ENCODE data around the gene DPH3. TPM values are rescaled to one million over a fixed set of nuclear protein-coding genes. Genes with fewer than 3 reads are reported as not detected.

Gene DPH3
- total and polyA plus RNA-seq, 9 of the 15 experiments (the other 6 are each of a cell fraction or from before 2014, with no cell fraction given): 15.9 to 131 (median 38.7) TPM

GRCh38 chr3:16304061-16305010 lies 39.6 kb upstream of the DPH3 start (continued):
- TF ChIP-seq ZNF609 (CRISPR knock-in tag; IDR thresholded peaks at IDR 0.05; ENCODE audit: borderline replicate concordance) (no peak), PBX2 (CRISPR knock-in tag; IDR thresholded peaks at IDR 0.05; ENCODE audit: low read depth) (no peak), PBX2 (tag; conservative IDR thresholded peaks at IDR 0.05; ENCODE audit: low read depth) (peak; percentile 87), MYC (IDR thresholded peaks at IDR 0.05; ENCODE audit: low read depth, low read length) (no peak; the same call in 1 of the 2 replicates), MYC (CRISPR knock-in tag; IDR thresholded peaks at IDR 0.05; ENCODE audit: borderline replicate concordance, low read depth) (no peak), HDAC3 (IDR thresholded peaks at IDR 0.05; ENCODE audit: borderline replicate concordance, partially characterized antibody) (peak; percentile 85), ELF1 (tag; IDR thresholded peaks at IDR 0.05) (no peak), HNRNPH1 (optimal IDR thresholded peaks at IDR 0.05; ENCODE audit: low read depth, low read length) (no peak), HDAC6 (IDR thresholded peaks at IDR 0.05; ENCODE audit: low read depth, low read length) (no peak), CC2D1A (IDR thresholded peaks at IDR 0.05) (peak; percentile 94), TEAD2 (tag; IDR thresholded peaks at IDR 0.05) (no peak)
- TF ChIP-seq, protein P1, sequence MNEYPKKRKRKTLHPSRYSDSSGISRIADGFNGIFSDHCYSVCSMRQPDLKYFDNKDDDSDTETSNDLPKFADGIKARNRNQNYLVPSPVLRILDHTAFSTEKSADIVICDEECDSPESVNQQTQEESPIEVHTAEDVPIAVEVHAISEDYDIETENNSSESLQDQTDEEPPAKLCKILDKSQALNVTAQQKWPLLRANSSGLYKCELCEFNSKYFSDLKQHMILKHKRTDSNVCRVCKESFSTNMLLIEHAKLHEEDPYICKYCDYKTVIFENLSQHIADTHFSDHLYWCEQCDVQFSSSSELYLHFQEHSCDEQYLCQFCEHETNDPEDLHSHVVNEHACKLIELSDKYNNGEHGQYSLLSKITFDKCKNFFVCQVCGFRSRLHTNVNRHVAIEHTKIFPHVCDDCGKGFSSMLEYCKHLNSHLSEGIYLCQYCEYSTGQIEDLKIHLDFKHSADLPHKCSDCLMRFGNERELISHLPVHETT (CRISPR knock-in tag; conservative IDR thresholded peaks at IDR 0.05 in 1 of 2, IDR thresholded peaks at IDR 0.05 in 1 of 2): peak in 1 of 2 experiments; percentile 56; a peak in 1 of 4 replicates
- TF ChIP-seq, protein P2, sequence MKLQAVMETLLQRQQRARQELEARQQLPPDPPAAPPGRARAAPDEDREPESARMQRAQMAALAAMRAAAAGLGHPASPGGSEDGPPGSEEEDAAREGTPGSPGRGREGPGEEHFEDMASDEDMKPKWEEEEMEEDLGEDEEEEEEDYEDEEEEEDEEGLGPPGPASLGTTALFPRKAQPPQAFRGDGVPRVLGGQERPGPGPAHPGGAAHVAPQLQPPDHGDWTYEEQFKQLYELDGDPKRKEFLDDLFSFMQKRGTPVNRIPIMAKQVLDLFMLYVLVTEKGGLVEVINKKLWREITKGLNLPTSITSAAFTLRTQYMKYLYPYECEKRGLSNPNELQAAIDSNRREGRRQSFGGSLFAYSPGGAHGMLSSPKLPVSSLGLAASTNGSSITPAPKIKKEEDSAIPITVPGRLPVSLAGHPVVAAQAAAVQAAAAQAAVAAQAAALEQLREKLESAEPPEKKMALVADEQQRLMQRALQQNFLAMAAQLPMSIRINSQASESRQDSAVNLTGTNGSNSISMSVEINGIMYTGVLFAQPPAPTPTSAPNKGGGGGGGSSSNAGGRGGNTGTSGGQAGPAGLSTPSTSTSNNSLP (IDR thresholded peaks at IDR 0.05; ENCODE audit: borderline replicate concordance, low read depth, low read length): 0 out of 2 replicates have a peak, but pooled peaks have one; percentile 3
- TF ChIP-seq, protein P3, sequence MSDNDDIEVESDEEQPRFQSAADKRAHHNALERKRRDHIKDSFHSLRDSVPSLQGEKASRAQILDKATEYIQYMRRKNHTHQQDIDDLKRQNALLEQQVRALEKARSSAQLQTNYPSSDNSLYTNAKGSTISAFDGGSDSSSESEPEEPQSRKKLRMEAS (CRISPR knock-in tag; IDR thresholded peaks at IDR 0.05): no peak

All from K562 (cell line).